ENCODE results near the gene MED23. TPM values are rescaled to one million over a fixed set of nuclear protein-coding genes. Genes with fewer than 3 reads are reported as not detected.

Gene MED23
- total RNA-seq, 1 experiment from 2014 or later: 13.6 TPM

DNA sequence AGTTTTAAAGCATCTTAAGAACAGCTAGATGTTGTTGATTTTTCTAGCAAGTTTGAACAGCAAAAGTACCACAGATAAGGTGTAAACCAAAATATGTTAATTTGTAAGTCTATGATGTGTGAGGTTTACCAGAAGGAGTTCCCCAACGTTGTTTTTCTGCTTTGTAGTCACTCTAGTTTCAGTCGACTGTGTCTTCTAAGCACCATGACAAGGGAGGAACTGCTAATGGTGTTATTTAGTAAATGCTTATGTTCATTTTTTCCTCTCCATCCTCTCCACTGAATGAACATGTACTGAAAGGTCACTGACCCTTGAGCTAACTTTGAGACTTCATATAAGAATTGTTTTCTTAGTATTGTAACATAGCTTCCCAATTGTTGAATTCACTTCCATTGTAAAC is 12.1 kb upstream of the MED23 start:
- no peak for DNase-seq (ENCODE audit: low spot score)

DNA sequence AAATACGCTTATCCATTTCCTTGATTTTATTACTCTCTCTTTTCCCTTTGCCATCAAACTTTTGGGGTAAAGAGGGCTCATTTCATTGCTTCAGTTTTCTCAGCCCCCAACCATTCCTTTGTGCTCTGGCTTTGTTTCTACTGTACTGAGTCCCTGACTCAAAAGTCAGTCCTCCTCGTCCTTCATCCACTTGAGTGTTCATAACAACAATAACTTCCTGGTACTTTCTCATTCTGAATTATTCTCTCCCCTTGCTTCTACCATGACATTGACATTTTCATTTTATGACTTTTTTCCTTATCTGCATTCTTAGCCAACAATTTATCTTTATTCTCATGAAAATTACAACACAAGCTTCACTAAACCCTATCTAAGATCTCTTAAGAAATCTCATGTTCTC is 10.0 kb upstream of the MED23 start:
- DNase-seq (ENCODE audit: low spot score): no peak

DNA sequence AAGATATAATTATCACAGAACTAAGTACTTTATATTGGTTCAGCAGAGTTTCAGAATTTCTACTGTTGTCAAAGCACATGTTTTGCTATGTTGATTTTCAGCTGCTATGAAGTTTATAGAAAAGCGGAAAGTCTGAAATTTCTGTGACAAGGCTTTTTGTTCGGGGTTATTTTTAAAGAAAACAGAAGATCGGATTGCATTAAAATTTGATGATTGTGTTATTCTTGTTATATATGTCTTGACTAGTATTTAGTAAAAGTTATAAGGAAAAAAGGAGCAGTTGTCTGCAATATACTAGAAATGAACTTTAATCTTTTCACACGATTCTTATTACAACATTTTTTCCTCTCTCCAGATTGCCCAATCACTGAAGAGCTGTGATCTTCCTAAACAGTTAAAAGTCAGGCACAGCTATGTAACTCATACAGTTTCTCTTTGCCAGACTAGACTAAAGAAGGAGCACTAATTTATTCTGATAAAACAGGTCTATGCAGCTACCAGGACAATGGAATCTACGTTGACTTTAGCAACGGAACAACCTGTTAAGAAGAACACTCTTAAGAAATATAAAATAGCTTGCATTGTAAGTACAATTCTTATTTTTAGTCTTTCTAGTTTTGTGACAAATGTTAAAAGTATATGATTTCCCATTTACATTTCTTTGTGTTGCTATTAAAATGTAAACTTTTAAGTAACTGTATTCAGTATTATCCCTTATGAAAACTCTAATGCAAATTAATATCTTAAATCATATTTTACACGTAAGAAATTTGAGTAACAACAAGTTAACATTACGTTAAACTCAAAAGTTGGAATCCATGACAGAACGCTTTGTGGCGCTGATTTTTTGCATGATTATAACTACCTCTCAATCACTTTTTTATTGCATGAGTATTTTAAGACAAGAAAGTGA is 9.1 kb upstream of the MED23 start, which contains the start of gene ENPP3:
ENPP3 (plus strand) TSS at position 423 of the 913 bp plus-strand sequence; CDS start at position 506, 83 bp downstream.
- no peak for DNase-seq (ENCODE audit: low spot score)

DNA sequence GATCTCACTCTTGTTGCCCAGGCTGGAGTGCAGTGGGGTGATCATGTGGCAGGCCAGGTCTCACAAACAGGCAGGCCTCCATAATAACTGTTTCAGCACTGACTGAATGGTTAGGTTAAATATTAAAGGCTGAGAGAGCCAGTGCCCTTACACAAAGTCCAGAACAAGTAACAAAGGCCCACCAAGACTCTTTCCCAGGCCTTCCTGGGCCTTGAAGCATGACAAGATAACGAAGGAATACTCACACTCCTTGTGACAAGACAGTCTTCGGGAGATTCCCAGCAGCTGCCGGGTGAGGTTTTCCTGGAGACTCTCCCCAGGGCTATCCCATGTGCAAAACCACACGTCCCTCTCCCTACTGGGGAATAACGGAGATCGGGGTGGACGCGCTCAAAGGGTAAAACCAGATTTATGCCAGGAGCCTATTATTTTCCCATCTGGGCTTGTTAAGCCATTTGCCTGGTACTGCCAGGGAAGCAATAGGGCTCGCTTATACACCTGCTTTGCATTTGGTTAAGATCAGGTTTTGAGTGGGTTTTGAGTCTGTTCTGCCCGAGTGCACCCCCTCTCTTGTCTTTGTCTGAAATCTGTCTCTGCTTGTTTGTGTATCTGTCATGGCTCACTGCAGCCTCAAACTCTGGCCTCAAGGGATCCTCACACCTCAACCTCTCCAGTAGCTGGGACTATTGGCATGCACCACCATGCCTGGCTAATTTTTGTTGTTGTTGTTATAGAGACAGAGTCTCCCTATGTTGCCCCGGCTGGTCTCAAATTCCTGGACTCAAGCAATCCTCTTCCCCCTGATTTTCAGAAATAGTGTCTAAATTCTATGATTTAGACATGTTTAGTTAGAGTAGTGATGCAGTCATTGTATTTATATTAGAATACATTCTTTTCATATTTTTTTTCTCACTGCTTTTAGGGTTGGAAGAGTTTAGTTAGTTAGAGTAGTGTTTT is 7.6 kb upstream of the MED23 start:
- no peak for DNase-seq (ENCODE audit: low spot score)

DNA sequence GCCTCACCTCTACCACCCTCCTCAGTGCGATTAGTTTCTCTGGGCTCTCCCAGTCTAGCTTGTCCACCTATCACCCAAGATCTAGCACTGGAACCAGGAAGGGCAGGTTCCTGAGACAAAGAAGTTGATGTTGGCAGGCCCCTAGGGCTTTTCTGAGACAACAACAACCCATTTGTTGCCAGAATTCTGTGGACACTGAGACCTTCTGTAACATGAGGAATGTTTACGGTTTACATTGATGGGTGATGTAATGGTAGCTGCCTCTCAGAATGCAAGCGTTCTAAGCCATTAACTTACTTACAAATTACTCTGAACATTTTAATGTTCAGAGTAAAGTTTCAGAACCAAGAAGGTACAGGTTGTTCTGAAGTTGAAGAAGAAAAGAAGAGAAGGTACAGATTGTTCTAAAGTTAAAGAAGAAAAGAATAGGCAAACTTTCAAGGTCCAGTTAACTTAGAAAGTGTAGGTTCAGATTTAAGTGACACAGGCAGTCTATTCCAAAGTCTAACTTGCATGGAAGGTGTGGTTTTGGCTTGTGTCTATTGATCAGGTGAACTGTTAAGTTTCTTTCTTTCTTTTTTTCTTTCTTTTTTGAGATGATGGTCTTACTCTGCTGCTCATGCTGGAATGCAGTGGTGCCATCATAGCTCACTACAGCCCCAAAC is 3.7 kb upstream of the MED23 start:
- DNase-seq (ENCODE audit: low spot score): no peak

DNA sequence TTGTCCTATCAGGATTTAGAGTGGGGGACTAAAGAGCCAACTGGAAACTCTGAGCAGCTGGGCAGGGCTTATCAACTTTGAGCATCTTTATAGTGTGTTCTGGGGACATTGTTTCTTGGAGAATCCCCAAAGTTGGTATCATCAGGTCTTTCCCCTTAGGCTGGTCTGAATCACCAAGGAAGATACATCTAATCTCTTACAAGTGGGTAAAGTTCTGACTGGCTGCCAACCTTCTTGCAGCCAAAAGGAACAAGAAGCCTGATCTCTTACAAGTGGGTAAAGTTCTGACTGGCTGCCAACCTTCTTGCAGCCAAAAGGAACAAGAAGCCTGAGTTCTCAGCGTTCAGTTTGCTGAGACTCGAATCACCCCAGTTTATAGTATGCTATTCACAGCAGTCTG is 1.6 kb upstream of the MED23 start:
- DNase-seq (ENCODE audit: low spot score): no peak

DNA sequence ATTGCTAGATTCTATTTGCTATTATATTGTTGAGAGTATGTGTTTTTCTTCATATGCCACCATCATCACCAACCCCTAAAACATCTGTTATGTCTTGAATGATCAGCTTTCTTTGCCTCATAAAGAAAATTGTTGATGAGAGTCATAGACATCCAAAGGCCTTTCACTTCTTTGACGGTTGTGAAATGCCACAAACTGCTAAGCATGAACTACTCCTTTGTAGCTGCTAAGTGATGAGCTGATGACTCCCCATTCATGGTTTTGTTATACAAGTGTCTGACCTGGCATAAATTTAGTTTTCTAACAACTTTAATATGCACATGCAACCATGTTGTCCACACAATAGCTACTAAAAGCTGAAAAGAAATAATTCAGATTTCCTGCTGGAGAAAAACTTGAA is 684 bp upstream of the MED23 start:
- no peak for DNase-seq (ENCODE audit: low spot score)

DNA sequence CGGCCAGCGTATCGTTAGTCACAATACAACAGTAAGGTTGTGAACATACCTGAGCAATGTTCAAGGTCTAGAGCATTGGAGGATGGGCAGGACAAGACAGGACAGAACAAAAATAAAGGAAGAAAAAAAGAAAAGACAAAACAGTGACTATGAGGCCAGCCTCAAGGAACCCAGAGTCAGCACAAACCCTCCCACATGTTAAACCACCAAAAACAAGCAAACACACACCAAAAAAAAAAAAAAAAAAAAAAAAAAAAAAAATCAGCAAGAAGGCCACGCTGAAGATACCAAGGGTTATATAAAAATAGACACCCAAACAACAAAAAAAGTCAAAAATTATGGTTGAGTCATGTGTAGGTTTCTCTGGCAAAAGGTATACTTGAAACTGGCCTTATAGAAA is 12.8 kb downstream of the MED23 start:
- DNase-seq (ENCODE audit: low spot score): no peak

DNA sequence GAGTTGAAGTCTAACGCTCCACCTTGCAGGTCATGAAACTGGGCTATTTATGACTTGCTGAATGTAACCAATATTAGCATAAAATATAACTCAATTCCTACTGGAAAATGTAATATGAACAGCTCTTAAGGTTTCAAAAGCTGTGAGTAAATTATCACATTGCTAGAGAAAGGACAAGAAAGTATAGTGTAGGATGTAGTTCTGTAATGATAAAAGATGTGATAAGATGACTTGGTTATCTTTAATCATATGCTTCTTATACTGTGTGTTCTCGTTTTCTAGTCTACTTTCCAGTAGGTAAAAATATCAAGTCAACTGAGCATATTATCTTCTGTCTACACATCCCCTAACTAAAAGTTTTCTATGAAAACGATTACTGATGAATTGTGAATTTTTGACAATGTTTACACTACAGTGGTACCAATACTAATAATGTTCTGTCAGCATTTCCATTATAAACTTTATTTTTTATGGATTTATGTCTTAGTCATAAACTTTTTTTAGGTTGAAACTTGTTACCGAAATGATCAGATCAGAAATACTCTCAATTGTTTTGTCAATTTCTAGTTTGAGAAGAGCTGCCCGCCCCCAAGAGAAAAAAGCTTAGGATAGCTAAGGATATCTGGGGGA is 14.6 kb downstream of the MED23 start:
- no peak for DNase-seq (ENCODE audit: low spot score)

DNA sequence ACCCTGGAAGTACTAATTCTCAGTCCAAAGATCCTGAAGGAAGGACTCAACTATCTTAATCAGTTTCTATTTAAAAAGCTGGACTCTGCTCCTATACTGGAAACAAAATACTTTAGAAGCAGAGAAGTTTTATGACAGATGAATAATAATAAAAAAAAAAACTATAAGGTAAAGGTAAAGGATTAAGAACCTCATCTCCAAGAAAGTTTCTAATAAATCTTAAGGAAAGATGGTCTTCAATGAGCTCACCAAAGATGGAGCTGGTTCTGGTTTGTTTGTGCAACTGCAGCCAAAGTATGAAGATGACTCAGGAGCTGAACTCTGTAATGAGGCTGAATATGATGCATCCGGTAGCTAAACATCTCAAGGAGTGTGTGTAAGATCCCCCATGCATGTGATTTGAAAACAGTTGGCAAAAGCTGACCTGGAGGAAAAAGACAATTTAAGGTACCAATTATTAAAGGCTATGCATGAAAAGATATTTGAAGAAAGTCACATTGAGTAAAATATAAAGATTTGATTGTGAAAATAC is 25.2 kb downstream of the MED23 start:
- peak; percentile 44 for DNase-seq (ENCODE audit: low spot score)

DNA sequence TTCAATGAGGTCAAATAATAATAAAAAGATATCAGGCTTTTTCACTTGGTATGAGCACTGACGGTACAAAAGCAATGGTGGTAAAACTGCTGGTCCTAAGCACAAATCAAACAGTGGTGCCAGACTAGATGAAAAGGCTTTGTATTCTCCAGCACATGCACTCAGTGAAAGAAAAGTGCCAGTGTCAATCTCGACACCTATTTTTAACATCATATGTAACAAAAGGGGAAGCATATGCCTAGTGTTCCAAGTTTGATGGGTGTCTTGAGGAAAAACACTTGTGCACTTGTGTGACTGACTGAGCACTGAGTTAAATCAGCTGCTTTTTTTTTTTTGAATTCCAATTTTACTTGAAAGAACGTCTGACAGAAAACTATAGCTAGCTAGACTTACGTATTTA is 27.3 kb downstream of the MED23 start:
- no peak for DNase-seq (ENCODE audit: low spot score)

DNA sequence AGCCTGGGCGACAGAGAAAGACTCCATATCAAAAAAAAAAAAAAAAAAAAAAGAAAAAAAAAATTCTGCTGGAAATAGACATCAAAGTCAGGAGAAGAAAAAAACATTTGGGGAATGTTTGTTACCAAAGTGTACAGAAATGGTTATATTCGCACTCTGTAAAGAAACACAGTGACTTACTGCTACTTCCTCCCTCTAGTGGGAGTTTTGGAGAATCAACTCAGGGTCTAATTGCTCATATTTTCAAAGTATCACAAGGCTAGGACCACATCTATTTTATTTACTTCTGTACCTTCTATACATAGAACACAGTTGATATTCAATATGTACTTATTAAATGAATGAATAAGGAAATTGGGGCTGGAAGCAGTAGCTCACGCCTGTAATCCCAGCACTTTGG is 30.6 kb downstream of the MED23 start:
- peak; percentile 5 for DNase-seq (ENCODE audit: low spot score)

DNA sequence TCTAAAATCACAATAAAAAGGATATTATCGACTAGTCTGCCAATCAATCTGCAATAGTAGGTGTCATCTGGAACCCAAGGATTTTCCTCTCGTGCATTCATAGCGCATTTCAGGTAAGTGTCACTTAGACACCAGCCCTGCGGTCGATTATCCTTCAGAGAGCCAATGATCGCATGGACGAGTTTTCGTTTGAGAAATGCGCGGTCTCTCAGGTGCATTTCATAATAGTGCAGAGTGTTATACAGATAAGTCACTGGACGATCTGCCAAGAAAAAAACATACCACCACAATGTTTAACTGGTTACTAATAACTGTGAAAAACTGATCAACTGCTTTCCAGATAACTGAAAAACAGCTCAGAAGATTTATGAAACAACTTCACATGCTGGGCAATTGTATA is 34.0 kb downstream of the MED23 start:
- DNase-seq (ENCODE audit: low spot score): no peak

DNA sequence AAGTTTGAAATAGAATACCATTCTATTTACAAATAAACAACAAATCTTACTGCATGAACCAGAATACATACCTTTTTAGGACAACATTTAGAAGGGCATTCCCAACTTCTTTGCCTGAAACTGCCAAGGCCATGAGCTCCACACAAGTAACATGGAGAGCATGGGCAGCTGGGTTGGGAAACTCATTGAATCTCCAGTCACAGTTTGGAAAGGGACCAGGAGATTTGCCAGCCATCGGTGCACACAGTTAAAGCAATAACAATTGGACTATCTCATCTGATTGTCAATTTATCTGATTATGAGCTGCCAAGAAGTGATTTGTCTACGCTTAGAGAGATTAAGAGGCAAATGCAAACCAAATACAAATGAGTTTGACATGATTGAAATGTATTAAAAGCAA is 35.1 kb downstream of the MED23 start:
- DNase-seq (ENCODE audit: low spot score): no peak

DNA sequence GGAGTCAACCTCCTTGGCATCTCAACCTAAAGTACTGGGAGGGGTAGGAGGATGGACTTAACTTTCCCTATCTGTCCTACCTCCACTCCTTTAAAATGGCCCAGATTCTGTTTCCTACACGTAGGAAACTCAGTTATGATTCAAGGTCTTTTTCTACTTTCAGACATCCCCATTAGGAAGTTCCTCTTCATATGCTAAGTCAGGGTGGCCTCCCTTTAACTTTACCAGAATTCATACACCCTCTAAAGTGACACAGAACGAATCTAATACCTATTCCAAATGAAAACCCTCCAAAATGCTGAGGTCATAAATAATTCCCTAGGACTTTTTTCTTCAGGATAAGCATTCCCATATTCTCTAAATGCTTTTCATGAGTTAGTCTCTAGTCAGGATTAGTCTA is 39.4 kb downstream of the MED23 start:
- no peak for DNase-seq (ENCODE audit: low spot score)

DNA sequence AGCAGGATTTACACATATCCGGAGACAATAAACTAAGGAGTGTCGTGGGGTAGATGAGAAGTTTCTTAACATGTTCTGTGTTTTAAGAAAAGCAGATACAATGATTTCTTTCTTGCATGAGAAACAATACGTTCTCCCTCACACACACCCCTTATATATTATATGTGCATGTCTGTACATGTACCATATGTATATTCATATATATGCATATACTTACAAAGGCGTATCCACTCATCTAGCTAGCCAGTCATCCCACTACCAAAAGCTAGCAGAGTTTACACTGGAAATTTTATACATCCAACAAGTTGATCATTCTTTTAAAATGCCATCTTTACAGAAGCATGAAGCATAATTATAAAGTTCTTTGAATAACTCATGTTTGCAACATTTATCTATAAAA is 40.1 kb downstream of the MED23 start:
- DNase-seq (ENCODE audit: low spot score): no peak

DNA sequence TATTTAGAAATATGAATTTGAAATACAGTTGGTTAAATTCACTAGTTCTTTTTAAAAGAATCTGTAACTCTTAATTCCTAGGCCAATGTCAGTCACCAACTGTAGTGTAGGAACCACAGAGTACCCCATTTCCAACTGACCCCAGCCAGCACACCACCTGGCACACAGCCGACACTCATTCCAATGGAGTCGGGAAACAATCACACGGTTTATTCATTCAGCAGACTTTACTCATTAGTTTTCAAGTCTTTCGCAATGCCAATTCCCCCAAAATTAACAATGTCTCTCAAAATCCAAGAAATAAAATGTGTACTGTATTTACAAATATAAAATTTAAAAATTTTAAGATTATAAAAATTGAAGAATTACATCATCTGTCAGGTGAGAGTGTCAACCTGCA is 41.5 kb downstream of the MED23 start:
- DNase-seq (ENCODE audit: low spot score): no peak

DNA sequence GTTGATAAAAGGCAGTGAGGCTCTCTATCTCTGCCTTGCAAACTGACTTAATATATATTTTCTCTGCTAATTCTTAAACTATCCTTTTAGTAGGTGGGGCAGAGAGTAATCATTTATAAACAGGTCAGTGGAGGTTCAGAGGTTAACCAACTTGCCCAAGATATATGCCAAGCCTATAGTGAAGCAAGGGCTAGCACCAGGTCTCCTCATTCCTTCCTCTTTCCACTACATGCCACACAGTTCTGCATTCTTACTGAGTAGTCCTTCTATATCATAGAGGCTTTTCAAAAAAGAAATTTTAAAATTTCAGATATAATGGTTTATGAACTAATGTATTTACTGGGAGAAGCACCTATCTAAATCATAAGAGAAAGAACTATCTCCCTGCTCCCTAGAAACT is 46.5 kb downstream of the MED23 start:
- DNase-seq (ENCODE audit: low spot score): no peak

DNA sequence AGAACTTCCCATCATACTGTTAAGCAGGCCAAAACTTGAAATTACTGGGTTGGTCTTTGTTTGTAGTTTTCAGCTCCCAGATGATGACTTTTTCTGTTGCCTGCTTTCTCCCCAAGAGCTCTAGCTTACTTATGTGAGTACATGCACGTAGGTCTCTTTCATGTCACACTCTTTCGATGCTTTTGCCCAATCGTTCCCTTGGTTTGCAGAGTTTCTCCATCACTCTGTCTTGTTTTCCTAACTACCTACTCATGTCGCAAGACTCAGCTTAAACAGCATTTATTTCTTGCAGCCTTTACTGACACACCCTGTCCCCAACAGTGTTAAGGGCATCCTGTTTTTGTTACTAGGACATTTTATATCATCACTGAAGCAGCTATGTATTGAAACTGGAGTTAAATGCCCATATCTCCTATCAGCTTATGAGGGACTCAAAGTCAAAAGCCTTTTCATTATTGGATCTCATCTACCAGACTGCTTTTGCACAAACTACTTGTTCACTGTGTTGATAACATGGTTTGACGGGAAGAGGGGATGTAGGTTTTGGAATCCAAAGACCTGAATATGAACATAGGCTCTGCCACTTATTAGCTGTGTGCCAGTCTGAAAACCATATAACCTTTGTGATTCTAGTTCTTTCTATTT is 52.1 kb downstream of the MED23 start:
- no peak for DNase-seq (ENCODE audit: low spot score)

DNA sequence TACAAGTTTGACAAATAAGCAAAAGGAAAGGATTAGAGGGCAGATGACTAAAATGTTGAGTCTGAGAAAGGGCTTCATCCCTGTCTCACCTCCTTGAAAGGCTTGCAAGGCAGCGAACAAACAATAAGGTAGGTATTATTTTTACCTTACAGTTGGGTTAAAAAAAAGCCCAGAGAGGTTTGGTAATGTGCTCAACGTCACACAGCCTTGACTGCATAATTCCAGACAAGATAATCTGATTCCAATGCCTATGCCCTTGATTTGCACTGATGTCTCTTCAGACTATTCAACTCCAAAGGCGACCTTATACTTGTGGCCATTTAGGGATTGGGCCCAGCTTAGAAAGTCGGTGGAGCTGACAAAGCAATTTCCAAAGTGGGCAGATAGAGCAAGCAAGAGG is 53.4 kb downstream of the MED23 start:
- DNase-seq (ENCODE audit: low spot score): no peak

DNA sequence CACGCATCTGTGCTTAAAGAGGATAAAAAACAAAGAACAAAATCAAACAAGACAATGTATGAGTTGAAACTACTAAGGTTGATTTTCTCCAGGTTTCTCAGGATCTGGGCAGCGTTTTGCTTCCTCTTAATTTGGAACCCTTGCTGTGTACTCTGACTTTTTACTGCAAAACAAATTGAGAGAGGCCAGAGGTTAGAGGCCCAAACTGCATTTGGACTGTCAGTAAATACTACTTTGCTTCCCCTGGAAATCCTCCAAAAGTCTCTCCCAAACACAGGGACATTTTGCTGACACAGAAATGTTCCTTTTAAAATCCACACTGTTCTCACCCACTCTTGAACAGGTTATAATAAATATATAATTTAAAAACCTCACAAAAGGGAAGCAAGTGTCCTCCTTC is 53.9 kb downstream of the MED23 start:
- no peak for DNase-seq (ENCODE audit: low spot score)

Data from H4 (cell line).